ENCODE data around the gene CPHXL. TPM values are rescaled to one million over a fixed set of nuclear protein-coding genes. Genes with fewer than 3 reads are reported as not detected.

The CPHXL gene
- total and polyA plus RNA-seq, 9 of the 15 experiments (the other 6 are each of a cell fraction or from before 2014, with no cell fraction given): not detected

GRCh38 chr16:75702242-75702641 is 24.0 kb downstream of the CPHXL start (continued):
- TF ChIP-seq STAT6 (CRISPR knock-in tag; IDR thresholded peaks at IDR 0.05): no peak
- peak; percentile 46; the same call in 1 of the 2 replicates for TF ChIP-seq SMARCC2 (IDR thresholded peaks at IDR 0.05; ENCODE audit: low read depth)
- peak; percentile 59 for TF ChIP-seq MYC (IDR thresholded peaks at IDR 0.05; ENCODE audit: low read depth, low read length)
- TF ChIP-seq MYC (CRISPR knock-in tag; IDR thresholded peaks at IDR 0.05; ENCODE audit: borderline replicate concordance, low read depth): no peak
- TF ChIP-seq BCOR (IDR thresholded peaks at IDR 0.05): no peak
- peak in 1 of 3 experiments; percentile 17 for TF ChIP-seq YY1 (IDR thresholded peaks at IDR 0.05; ENCODE audit: borderline replicate concordance in 1 of 3, control insufficient read depth in 1 of 3, extremely low read depth in 1 of 3, insufficient read depth in 3 of 3, insufficient read length in 1 of 3, insufficient replicate concordance in 2 of 3, low read depth in 1 of 3, low read length in 2 of 3)
- TF ChIP-seq ZEB2 (IDR thresholded peaks at IDR 0.05): peak; percentile 36; the same call in 1 of the 2 replicates
- no peak for TF ChIP-seq NUFIP1 (IDR thresholded peaks at IDR 0.05; ENCODE audit: partially characterized antibody)
- TF ChIP-seq PATZ1 (CRISPR knock-in tag; IDR thresholded peaks at IDR 0.05; ENCODE audit: borderline replicate concordance): no peak
- TF ChIP-seq ZNF184 (CRISPR knock-in tag; IDR thresholded peaks at IDR 0.05): no peak
- 0 out of 2 replicates have a peak, but pooled peaks have one; percentile 28 for TF ChIP-seq FOXM1 (IDR thresholded peaks at IDR 0.05; ENCODE audit: low read depth)
- TF ChIP-seq FOXM1 (CRISPR knock-in tag; IDR thresholded peaks at IDR 0.05; ENCODE audit: low read depth): no peak
- no peak for TF ChIP-seq SMARCB1 (IDR thresholded peaks at IDR 0.05; ENCODE audit: insufficient read length, low read depth)
- TF ChIP-seq ZMIZ1 (IDR thresholded peaks at IDR 0.05; ENCODE audit: low read depth in 2 of 2, low read length in 2 of 2): 0 out of 4 replicates have a peak, but pooled peaks of 1 of the 2 experiments have one; percentile 62
- TF ChIP-seq TRIM24 (IDR thresholded peaks at IDR 0.05): peak; percentile 54 to 80; a peak in 3 of 4 replicates
- TF ChIP-seq ZNF282 (CRISPR knock-in tag; IDR thresholded peaks at IDR 0.05): no peak
- no peak for TF ChIP-seq SNRNP70 (optimal IDR thresholded peaks at IDR 0.05; ENCODE audit: low read depth, low read length)
- no peak for TF ChIP-seq SPI1 (IDR thresholded peaks at IDR 0.05; ENCODE audit: borderline replicate concordance, low read depth, low read length)
- peak; percentile 80; the same call in 1 of the 2 replicates for TF ChIP-seq CC2D1A (IDR thresholded peaks at IDR 0.05)

Measured in K562 (cell line).